Ascending aorta (tissue), 2 donors: ENCODE results near the gene RALGPS1. TPM values are rescaled to one million over a fixed set of nuclear protein-coding genes. Genes with fewer than 3 reads are reported as not detected.

Experiments
- DNase-seq, 2 donors: peaks; one replicate each; pipeline ENCODE4 v3.0.0-alpha.2; 2019; ENCODE audit warnings: low spot score in 2 of 2
- H3K27ac ChIP-seq, 2 donors: fragments of 200-600 bp; sonication (generic); one replicate each; pipeline ENCODE4 v1.5.1; 2016 to 2017; ENCODE audit warnings: mild to moderate bottlenecking in 1 of 2
- H3K27me3 ChIP-seq: fragments of 200-600 bp; sonication (generic); one replicate; pipeline ENCODE4 v1.5.1; 2017
- H3K36me3 ChIP-seq, 2 donors: fragments of 200-600 bp; sonication (generic); one replicate each; pipeline ENCODE4 v1.5.1; 2016
- H3K4me1 ChIP-seq, 2 donors: fragments of 200-600 bp; sonication (generic); one replicate each; pipeline ENCODE4 v1.5.1; 2016 to 2017; ENCODE audit warnings: mild to moderate bottlenecking in 1 of 2
- H3K4me3 ChIP-seq, 2 donors: fragments of 200-600 bp; sonication (generic); one replicate each; pipeline ENCODE4 v1.5.1; 2016 to 2017; ENCODE audit warnings: mild to moderate bottlenecking in 1 of 2
- H3K9me3 ChIP-seq, 2 donors: fragments of 200-600 bp; sonication (generic); one replicate each; pipeline ENCODE4 v1.5.1; 2016
- intact Hi-C: fragments of 100-400 bp; cut with DNase I; formaldehyde crosslinking; loops from one replicate; pipeline ENCODE4 v1.15.1; 2023
- total RNA-seq: library from RNA; depleted of rRNA; stranded (reverse); fragments of >200 nt; gene quantifications from one replicate; pipeline ENCODE4 v1.1.0, GENCODE V29; 2016
- TF ChIP-seq, protein P1 (sequence below), 3 experiments: fragments of 200-600 bp in 2 of 3; fragments of 450-650 bp in 1 of 3; sonication (generic) in 2 of 3; IDR thresholded peaks; one replicate each; pipeline ENCODE4 v1.5.1; 2016 to 2019; ENCODE audit warnings: antibody characterized with exemption in 3 of 3, mild to moderate bottlenecking in 1 of 3, moderate library complexity in 1 of 3

RALGPS1 gene
- total RNA-seq, 1 donor from 2014 or later: 9.8 TPM

DNA sequence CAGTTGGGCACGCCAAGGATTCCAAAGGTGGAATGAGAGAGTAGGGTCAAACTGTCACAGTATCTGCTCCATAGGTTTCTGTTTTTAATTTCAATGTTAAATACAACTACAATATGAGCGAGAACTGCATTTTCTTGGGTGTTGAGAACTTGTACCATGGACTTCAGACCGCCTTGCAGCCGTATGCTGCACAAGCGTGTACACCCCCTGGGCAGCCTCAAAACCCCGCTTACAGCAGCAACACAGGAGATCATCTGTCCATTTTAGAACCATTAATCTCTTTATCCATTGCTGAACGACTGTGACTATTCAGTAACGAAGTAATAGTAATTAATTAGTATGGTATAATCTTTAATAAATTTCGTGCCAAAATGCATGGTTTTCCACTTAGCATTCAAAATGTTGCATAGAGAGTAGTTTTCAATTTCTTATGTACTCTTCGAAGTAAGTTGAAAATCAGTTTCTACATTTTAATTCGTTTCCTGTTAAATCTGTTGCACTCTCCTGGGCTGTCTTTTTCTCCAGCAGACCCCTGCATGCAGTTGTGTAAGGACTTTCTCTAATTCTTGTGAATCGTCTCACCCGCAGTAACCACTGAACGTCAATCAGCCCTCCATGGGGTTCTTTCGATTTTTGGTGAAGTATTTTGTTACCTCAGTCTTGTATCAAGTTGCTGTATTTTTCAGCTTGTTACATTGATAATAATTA is 308.0 kb downstream of the RALGPS1 start:
- no peaks in the 10 kb centered on the region for H3K9me3 ChIP-seq
- H3K4me3 ChIP-seq: no peak overlapping the region
- peaks cover 2 to 7% of the 10 kb centered on the region in 2 donors for H3K4me1 ChIP-seq
- H3K36me3 ChIP-seq: no peaks in the 10 kb centered on the region
- intact Hi-C loops: loop anchor here (5.0 to 10.0 kb wide), 2 partner anchors 115 to 352 kb away; no protein-coding TSS in a partner anchor
- H3K27ac ChIP-seq: no peak overlapping the region
- TF ChIP-seq, protein P1, sequence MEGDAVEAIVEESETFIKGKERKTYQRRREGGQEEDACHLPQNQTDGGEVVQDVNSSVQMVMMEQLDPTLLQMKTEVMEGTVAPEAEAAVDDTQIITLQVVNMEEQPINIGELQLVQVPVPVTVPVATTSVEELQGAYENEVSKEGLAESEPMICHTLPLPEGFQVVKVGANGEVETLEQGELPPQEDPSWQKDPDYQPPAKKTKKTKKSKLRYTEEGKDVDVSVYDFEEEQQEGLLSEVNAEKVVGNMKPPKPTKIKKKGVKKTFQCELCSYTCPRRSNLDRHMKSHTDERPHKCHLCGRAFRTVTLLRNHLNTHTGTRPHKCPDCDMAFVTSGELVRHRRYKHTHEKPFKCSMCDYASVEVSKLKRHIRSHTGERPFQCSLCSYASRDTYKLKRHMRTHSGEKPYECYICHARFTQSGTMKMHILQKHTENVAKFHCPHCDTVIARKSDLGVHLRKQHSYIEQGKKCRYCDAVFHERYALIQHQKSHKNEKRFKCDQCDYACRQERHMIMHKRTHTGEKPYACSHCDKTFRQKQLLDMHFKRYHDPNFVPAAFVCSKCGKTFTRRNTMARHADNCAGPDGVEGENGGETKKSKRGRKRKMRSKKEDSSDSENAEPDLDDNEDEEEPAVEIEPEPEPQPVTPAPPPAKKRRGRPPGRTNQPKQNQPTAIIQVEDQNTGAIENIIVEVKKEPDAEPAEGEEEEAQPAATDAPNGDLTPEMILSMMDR (IDR thresholded peaks at IDR 0.05): no peak
- DNase-seq: peak in 1 of 2 donors; percentile 53
- no peaks in the 10 kb centered on the region for H3K27me3 ChIP-seq

DNA sequence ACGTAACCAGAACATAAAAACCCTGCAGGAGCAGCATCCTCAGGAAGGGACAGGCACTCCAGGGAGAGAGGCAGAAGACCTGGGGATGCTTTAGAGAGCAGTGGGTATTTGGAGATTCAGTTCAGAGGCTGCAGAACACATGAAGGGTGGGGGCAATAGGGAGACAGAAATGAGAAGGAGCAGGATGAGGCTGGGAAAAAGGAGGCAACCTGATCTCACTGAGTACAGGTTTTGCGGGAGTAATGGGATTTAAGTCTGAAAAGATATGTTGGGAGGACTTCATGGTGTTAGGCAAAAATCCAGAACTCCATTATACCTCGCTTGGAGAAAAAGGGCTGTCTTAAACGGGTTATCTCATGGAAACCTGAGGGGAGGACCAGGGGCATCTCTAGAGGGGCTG is 308.7 kb downstream of the RALGPS1 start:
- peak in 1 of 2 donors; percentile 61 for DNase-seq
- intact Hi-C loops: loop anchor here (5.0 to 10.0 kb wide), 2 partner anchors 114 to 352 kb away; no protein-coding TSS in a partner anchor
- no peaks in the 10 kb centered on the region for H3K27me3 ChIP-seq
- peak overlapping the region in 1 of 2 donors; percentile 91 for H3K27ac ChIP-seq
- no peaks in the 10 kb centered on the region for H3K9me3 ChIP-seq
- H3K4me3 ChIP-seq: no peak overlapping the region
- TF ChIP-seq, protein P1 (IDR thresholded peaks at IDR 0.05): no peak
- no peaks in the 10 kb centered on the region for H3K36me3 ChIP-seq
- peaks cover 2 to 7% of the 10 kb centered on the region in 2 donors for H3K4me1 ChIP-seq

DNA sequence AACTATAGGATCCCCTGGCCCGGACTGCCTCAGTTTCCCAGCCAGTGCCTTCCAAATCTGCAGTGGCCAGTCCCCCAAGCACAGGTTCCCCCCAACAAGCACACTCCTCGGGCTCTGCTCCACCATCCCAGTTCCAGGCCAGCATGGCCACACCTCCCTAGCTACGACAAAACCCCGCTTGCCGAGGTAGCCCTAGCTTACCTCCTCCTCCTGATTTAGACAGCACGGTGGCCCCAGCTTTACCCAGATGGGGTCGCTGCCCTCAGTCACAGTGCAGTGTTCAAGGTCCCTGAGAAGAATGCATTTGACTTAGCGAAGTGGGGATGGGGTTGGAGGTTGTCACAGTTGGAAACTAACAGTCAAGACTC is 309.2 kb downstream of the RALGPS1 start:
- H3K27ac ChIP-seq: peak overlapping the region; percentile 90 to 91
- TF ChIP-seq, protein P1 (IDR thresholded peaks at IDR 0.05): no peak
- DNase-seq: peak in 1 of 2 donors; percentile 68
- H3K4me1 ChIP-seq: peaks cover 2 to 7% of the 10 kb centered on the region in 2 donors
- no peaks in the 10 kb centered on the region for H3K27me3 ChIP-seq
- no peaks in the 10 kb centered on the region for H3K36me3 ChIP-seq
- H3K4me3 ChIP-seq: peak overlapping the region; percentile 59 to 99
- no peaks in the 10 kb centered on the region for H3K9me3 ChIP-seq
- intact Hi-C loops: loop anchor here (1.0 to 10.0 kb wide), 6 partner anchors 35 to 351 kb away; partner anchors contain the start of gene SLC2A8

DNA sequence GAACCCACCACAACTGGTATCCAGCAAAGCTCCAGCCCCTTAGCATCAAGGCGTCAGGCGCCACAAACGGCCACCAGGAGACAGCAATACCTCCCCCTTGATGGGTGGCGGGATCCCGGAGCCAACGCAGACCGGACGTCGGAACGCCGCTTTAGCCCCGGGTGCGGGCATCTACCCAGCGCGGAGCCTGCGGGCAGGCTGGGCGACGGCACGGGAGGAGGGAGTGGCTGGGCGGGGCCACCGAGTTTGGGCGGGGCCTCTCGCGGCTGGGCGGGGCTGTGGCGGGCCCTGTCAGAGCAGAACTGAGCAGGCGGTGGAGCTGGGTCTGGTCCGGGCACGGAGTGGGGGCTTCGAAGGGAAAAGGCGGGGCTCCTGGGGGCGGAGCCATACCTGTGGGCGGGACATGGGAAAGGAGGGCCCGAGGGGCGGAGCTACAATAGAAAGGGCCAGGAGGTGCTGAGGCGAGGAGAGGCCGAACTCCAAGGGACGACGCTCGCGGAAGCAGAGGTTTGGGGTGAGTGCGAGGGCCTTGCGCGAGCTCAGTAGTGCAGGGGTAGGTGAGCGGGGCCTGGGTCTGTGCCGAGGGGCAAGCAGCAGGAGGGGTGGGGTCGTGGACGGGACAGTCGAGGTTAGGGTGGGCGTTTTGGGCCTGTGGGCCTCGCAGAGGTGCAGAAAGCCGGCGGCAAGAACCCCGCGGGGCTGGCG is 309.7 kb downstream of the RALGPS1 start:
- intact Hi-C loops: loop anchor here (1.0 to 10.0 kb wide), 6 partner anchors 34 to 350 kb away; partner anchors contain the start of gene SLC2A8
- Histone ChIP-seq H3K27ac (peak overlapping the region; percentile 90 to 91), H3K36me3 (no peaks in the 10 kb centered on the region), H3K4me1 (peaks cover 2 to 7% of the 10 kb centered on the region in 2 donors), H3K27me3 (no peaks in the 10 kb centered on the region), H3K4me3 (peak overlapping the region; percentile 59 to 99), H3K9me3 (no peaks in the 10 kb centered on the region)
- TF ChIP-seq, protein P1 (IDR thresholded peaks at IDR 0.05): peak; percentile 23 to 49 (median 31)
- DNase-seq: peak; percentile 69 to 96

DNA sequence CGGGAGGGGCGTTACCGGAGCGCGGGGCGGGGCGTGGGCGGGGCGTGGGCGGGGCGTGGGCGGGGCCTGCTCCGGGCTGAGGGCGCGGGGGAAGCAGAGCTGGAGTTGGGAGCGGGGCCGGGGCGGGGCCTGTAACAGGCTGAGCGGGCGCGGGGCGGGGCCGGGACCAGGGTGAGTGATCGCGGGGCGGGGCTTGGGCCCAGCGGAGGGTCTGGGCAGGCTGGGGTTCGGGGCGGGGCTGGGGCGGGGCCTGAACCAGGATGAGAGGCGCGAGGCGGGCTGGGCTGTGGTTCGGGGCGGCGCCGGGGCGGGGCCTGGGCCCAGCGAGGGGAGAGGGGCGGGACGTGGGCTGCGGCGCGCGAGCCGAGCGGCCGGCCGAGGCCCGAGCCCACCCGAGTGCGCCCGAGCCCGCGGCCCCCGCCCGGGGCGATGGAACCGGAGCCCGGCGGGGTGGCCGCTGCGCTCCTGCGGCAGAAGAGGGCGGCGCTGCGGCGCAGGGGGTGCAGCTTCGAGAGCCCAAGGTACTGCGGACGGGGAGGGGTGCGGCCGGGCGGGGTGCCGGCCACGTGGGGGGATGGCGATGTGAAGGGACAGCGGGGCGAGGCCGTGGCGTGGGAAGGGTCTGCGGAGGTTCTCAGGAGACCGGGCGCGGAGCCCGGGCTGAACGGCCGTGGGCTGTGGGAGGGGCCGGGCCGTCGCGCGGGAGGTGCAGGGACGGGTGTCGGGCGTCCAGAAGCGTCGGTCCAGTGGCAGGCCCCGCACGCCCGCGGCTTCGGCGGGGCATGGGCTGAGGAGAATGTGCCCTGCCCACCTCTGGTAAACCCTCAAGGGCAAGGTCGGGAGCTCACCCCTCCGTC is 310.5 kb downstream of the RALGPS1 start:
- peak; percentile 86 to 98 for DNase-seq
- Histone ChIP-seq H3K4me1 (peaks cover 2 to 13% of the 10 kb centered on the region in 2 donors), H3K27ac (peak overlapping the region; percentile 90 to 91), H3K27me3 (no peaks in the 10 kb centered on the region), H3K36me3 (no peaks in the 10 kb centered on the region), H3K4me3 (peak overlapping the region; percentile 63 to 99), H3K9me3 (no peaks in the 10 kb centered on the region)
- intact Hi-C loops: loop anchor here (1.0 to 10.0 kb wide), 6 partner anchors 34 to 350 kb away; partner anchors contain the start of gene SLC2A8
- TF ChIP-seq, protein P1 (IDR thresholded peaks at IDR 0.05): peak in 1 of 3 experiments; percentile 15
